ENCODE measurements around the gene TNXB. TPM values are rescaled to one million over a fixed set of nuclear protein-coding genes. Genes with fewer than 3 reads are reported as not detected.

TNXB gene
- total RNA-seq, 1 experiment from 2014 or later, result 2.7 TPM

DNA sequence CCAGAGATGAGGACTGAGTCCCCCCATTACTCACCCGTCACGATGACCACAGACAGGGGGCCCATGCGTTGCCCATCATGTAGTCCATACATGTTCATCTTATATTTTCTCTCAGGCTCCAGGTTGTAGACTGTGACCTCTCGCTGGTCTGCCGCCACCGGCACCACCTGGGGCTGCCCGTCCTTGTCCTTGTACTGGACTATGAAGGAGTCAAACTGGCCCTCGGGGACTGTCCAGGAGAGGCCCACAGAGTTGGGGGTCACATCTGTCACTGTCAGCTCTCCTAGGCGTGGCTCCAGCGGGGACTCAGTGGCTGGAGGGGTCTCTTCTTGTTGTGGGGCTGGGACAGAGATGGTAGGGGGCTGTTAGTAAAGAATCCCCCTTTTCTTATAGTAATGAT lies 35.5 kb downstream of the TNXB start:
- Mint-ChIP-seq H3K4me3 (ENCODE audit: unreplicated experiment) (no peak overlapping the region), H3K36me3 (ENCODE audit: insufficient read depth, unreplicated experiment) (no peaks in the 10 kb centered on the region), H3K27me3 (ENCODE audit: insufficient read depth, unreplicated experiment) (no peaks in the 10 kb centered on the region), H3K9me3 (ENCODE audit: unreplicated experiment) (no peaks in the 10 kb centered on the region), H3K27ac (ENCODE audit: unreplicated experiment) (no peak overlapping the region), H3K4me1 (ENCODE audit: low read depth, unreplicated experiment) (no peaks in the 10 kb centered on the region)
- H3K36me3 ChIP-seq (ENCODE audit: control insufficient read depth, insufficient read depth, low read length), result no peaks in the 10 kb centered on the region
- no peaks in the 10 kb centered on the region for H3K27me3 ChIP-seq (replicated peaks; ENCODE audit: control insufficient read depth, insufficient read depth, low read length)
- CTCF ChIA-PET, result no interaction called here
- POLR2A ChIA-PET, result no interaction called here
- no peak for DNase-seq
- H3K9me3 ChIP-seq, result no peaks in the 10 kb centered on the region
- H3K4me1 ChIP-seq, result no peaks in the 10 kb centered on the region
- no peak overlapping the region for H3K4me3 ChIP-seq (ENCODE audit: low read depth, low read length)
- TF ChIP-seq, protein P1, sequence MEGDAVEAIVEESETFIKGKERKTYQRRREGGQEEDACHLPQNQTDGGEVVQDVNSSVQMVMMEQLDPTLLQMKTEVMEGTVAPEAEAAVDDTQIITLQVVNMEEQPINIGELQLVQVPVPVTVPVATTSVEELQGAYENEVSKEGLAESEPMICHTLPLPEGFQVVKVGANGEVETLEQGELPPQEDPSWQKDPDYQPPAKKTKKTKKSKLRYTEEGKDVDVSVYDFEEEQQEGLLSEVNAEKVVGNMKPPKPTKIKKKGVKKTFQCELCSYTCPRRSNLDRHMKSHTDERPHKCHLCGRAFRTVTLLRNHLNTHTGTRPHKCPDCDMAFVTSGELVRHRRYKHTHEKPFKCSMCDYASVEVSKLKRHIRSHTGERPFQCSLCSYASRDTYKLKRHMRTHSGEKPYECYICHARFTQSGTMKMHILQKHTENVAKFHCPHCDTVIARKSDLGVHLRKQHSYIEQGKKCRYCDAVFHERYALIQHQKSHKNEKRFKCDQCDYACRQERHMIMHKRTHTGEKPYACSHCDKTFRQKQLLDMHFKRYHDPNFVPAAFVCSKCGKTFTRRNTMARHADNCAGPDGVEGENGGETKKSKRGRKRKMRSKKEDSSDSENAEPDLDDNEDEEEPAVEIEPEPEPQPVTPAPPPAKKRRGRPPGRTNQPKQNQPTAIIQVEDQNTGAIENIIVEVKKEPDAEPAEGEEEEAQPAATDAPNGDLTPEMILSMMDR (IDR thresholded peaks at IDR 0.05; ENCODE audit: insufficient read depth in 1 of 2, low read depth in 1 of 2, low read length in 1 of 2, severe bottlenecking in 1 of 2, unreplicated experiment in 1 of 2), result no peak
- intact Hi-C loops (cut with micrococcal nuclease; ENCODE audit: unreplicated experiment), result no loop called here
- no TSS peak for BruUV-seq (replicated peaks)

DNA sequence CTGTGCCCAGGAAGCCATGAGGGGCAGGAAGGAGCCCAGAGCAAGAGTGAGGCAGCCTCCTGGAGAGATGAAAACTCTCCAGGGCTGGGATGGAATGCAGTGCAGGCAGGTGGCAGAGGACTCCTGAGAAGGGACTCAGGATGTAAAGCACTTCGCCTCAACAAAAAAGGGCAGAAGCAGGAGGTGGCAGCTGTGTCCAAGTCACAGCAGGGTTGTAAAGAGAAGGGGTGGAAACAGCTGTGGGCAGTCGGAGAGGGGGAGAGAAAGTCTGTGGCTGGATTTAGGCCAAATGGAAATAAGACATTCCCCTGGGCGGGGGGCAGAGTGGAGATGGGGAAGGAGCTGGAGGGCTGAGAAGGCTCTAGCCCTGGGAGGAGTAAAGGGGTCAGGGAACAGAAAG lies 36.0 kb downstream of the TNXB start:
- H3K4me1 ChIP-seq, result no peaks in the 10 kb centered on the region
- Mint-ChIP-seq H3K9me3 (ENCODE audit: unreplicated experiment) (no peaks in the 10 kb centered on the region), H3K27ac (ENCODE audit: unreplicated experiment) (no peak overlapping the region), H3K36me3 (ENCODE audit: insufficient read depth, unreplicated experiment) (no peaks in the 10 kb centered on the region), H3K4me3 (ENCODE audit: unreplicated experiment) (no peak overlapping the region), H3K4me1 (ENCODE audit: low read depth, unreplicated experiment) (no peaks in the 10 kb centered on the region), H3K27me3 (ENCODE audit: insufficient read depth, unreplicated experiment) (no peaks in the 10 kb centered on the region)
- no peaks in the 10 kb centered on the region for H3K9me3 ChIP-seq
- no peak for DNase-seq
- ChIA-PET POLR2A (no interaction called here), CTCF (no interaction called here)
- BruUV-seq (replicated peaks), result no TSS peak
- H3K27me3 ChIP-seq (replicated peaks; ENCODE audit: control insufficient read depth, insufficient read depth, low read length), result no peaks in the 10 kb centered on the region
- no peaks in the 10 kb centered on the region for H3K36me3 ChIP-seq (ENCODE audit: control insufficient read depth, insufficient read depth, low read length)
- H3K4me3 ChIP-seq (ENCODE audit: low read depth, low read length), result no peak overlapping the region
- intact Hi-C loops (cut with micrococcal nuclease; ENCODE audit: unreplicated experiment), result no loop called here
- TF ChIP-seq, protein P1 (IDR thresholded peaks at IDR 0.05; ENCODE audit: insufficient read depth in 1 of 2, low read depth in 1 of 2, low read length in 1 of 2, severe bottlenecking in 1 of 2, unreplicated experiment in 1 of 2), result no peak

DNA sequence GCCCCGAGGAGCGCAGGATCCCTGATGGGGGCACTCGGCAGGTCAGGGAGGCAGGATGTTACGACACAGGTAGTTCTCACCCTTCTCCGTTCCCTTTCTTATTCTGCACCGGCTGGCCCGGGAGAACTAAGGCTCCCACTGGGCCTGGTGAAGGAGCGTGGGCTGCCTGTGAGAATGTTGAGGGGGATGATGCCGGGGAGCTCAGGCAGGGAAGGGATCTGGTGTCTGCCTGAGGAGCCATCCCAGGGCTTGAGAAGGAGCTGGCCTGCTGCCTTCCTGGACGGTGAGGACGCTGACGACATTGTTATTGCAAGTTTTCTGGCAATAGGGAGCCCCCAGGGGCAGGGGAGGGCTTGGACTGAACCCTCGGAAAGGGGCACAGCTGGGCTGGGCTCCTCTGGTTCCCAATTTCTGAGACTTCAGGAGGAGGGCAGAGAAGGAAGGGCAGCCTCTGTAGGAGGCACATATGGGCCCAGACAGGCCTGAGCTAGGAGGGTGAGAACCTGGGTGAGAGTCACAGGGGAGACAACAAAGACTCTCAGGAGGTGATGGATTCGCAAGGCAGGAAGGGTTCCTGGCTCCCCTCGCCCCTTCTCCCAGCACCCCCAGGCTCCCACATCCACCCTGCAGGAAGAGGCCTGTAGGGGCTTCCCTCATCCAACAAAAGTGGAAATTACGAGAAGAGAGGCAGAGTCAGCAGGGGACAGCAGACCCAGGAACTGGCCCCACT lies 38.2 kb downstream of the TNXB start:
- Mint-ChIP-seq H3K9me3 (ENCODE audit: unreplicated experiment) (no peaks in the 10 kb centered on the region), H3K36me3 (ENCODE audit: insufficient read depth, unreplicated experiment) (no peaks in the 10 kb centered on the region), H3K27me3 (ENCODE audit: insufficient read depth, unreplicated experiment) (no peaks in the 10 kb centered on the region), H3K4me1 (ENCODE audit: low read depth, unreplicated experiment) (no peaks in the 10 kb centered on the region), H3K27ac (ENCODE audit: unreplicated experiment) (no peak overlapping the region), H3K4me3 (ENCODE audit: unreplicated experiment) (no peak overlapping the region)
- Histone ChIP-seq H3K4me1 (no peaks in the 10 kb centered on the region), H3K27me3 (replicated peaks; ENCODE audit: control insufficient read depth, insufficient read depth, low read length) (no peaks in the 10 kb centered on the region), H3K4me3 (ENCODE audit: low read depth, low read length) (no peak overlapping the region), H3K36me3 (ENCODE audit: control insufficient read depth, insufficient read depth, low read length) (no peaks in the 10 kb centered on the region), H3K9me3 (no peaks in the 10 kb centered on the region)
- intact Hi-C loops (cut with micrococcal nuclease; ENCODE audit: unreplicated experiment), result no loop called here
- POLR2A ChIA-PET, result no interaction called here
- BruUV-seq (replicated peaks), result no TSS peak
- TF ChIP-seq, protein P1 (IDR thresholded peaks at IDR 0.05; ENCODE audit: insufficient read depth in 1 of 2, low read depth in 1 of 2, low read length in 1 of 2, severe bottlenecking in 1 of 2, unreplicated experiment in 1 of 2), result no peak
- no peak for DNase-seq
- CTCF ChIA-PET, result no interaction called here

Measured in Caco-2 (cell line).